Endothelial cell of umbilical vein (primary cell): ENCODE measurements around the gene RNU5B-1. TPM values are rescaled to one million over a fixed set of nuclear protein-coding genes. Genes with fewer than 3 reads are reported as not detected.

ENCODE experiments used
- BruUV-seq: library from RNA; stranded (reverse); fragments of 400-500 nt; replicated peaks from 2 replicates; lab custom pipeline; 2021; lab: Mats Ljungman, UMichigan
- CTCF ChIA-PET: fragments of 300-600, 350-600 bp; sonication (Branson Sonifier 250); formaldehyde crosslinking; loops from one replicate; lab custom pipeline; 2021; ENCODE audit warnings: antibody characterized with exemption, inconsistent platforms; lab: Charles Lee
- POLR2A ChIA-PET: fragments of 300-600, 350-600 bp; sonication (Branson Sonifier 250); formaldehyde crosslinking; loops from one replicate; lab custom pipeline; 2021; ENCODE audit warnings: antibody characterized with exemption, inconsistent platforms; lab: Charles Lee
- DNase-seq: peaks from one replicate; pipeline ENCODE4 v3.0.0-alpha.2; 2011; ENCODE audit warnings: low read depth, low spot score
- FAIRE-seq: peaks from 2 replicates; lab custom pipeline; 2011; peaks lifted over from hg19 to GRCh38; lab: Jason Lieb, UNC
- H2AFZ ChIP-seq: 2 replicates; pipeline ENCODE4 v1.6.0; 2012; ENCODE audit warnings: low read depth, low read length, control low read depth, inconsistent platforms
- H3K27ac ChIP-seq: 2 replicates; pipeline ENCODE4 v1.5.1; 2011; ENCODE audit warnings: low read depth, mild to moderate bottlenecking, control low read depth, low read length, moderate library complexity; ENCODE audit not compliant: insufficient read depth
- H3K27me3 ChIP-seq, 2 experiments: 2 replicates each; pipeline versions ENCODE4 v1.6.0 to v1.6.1; 2011; ENCODE audit warnings: low read length in 2 of 2, mixed read lengths in 1 of 2; ENCODE audit not compliant: control insufficient read depth in 2 of 2, insufficient read depth in 2 of 2
- H3K36me3 ChIP-seq, 2 experiments: 2 replicates in 1 of 2; 3 replicates in 1 of 2; pipeline ENCODE4 v1.5.1; 2011; ENCODE audit warnings: low read length in 2 of 2, mild to moderate bottlenecking in 1 of 2, moderate library complexity in 1 of 2; ENCODE audit not compliant: control insufficient read depth in 2 of 2, insufficient read depth in 2 of 2; ENCODE audit errors: extremely low read depth in 1 of 2
- H3K4me1 ChIP-seq: 3 replicates; pipeline ENCODE4 v1.5.1; 2011; ENCODE audit warnings: mild to moderate bottlenecking, low read length; ENCODE audit not compliant: control insufficient read depth, insufficient read depth; ENCODE audit errors: extremely low read depth
- H3K4me2 ChIP-seq: 2 replicates; pipeline ENCODE4 v1.6.1; 2011; ENCODE audit warnings: low read length, control low read depth, mixed read lengths; ENCODE audit not compliant: insufficient read depth
- H3K4me3 ChIP-seq, 3 experiments: fragments of 200-600 bp in 1 of 3; sonication (generic), shearing (Covaris generic) in 1 of 3; replicated peaks in 1 of 3; 2 replicates each; pipeline ENCODE4 v1.5.1; 2011 to 2016; ENCODE audit warnings: control low read depth in 3 of 3, low read length in 3 of 3, mild to moderate bottlenecking in 2 of 3, inconsistent platforms in 1 of 3, low read depth in 1 of 3, moderate library complexity in 1 of 3; ENCODE audit not compliant: insufficient read depth in 1 of 3
- H3K79me2 ChIP-seq: 2 replicates; pipeline ENCODE4 v1.6.0; 2012; ENCODE audit warnings: low read length, inconsistent platforms; ENCODE audit not compliant: control insufficient read depth, insufficient read depth
- H3K9ac ChIP-seq: replicated peaks from 2 replicates; pipeline ENCODE3; 2011; ENCODE audit warnings: low read length, control low read depth; ENCODE audit not compliant: insufficient read depth; ENCODE audit errors: extremely low read depth
- H3K9me1 ChIP-seq: replicated peaks from 3 replicates; pipeline ENCODE4 v1.6.0; 2011; ENCODE audit warnings: mild to moderate bottlenecking, low read length; ENCODE audit not compliant: control insufficient read depth, insufficient read depth; ENCODE audit errors: extremely low read depth
- H3K9me3 ChIP-seq: replicated peaks from 2 replicates; pipeline ENCODE4 v1.5.1; 2012; ENCODE audit warnings: low read length, inconsistent platforms; ENCODE audit not compliant: control insufficient read depth, insufficient read depth
- H4K20me1 ChIP-seq: replicated peaks from 2 replicates; pipeline ENCODE3; 2011; ENCODE audit warnings: mild to moderate bottlenecking, low read length; ENCODE audit not compliant: control insufficient read depth, insufficient read depth; ENCODE audit errors: extremely low read depth
- CTCF ChIP-seq, 2 donors: IDR thresholded peaks; 1 replicate in 1 of 2; 2 replicates in 1 of 2; pipeline ENCODE4 v1.5.1; 2011; ENCODE audit warnings: low read length in 2 of 2, mild to moderate bottlenecking in 2 of 2, moderate library complexity in 2 of 2, control low read depth in 1 of 2, inconsistent platforms in 1 of 2, low read depth in 1 of 2; ENCODE audit not compliant: insufficient read depth in 1 of 2; ENCODE audit errors: extremely low read depth in 1 of 2
- EZH2 ChIP-seq: IDR thresholded peaks from 2 replicates; pipeline ENCODE4 v1.6.1; 2012; ENCODE audit warnings: borderline replicate concordance, low read depth, mild to moderate bottlenecking, moderate library complexity, low read length, inconsistent platforms; ENCODE audit not compliant: severe bottlenecking
- FOS ChIP-seq: IDR thresholded peaks from 2 replicates; pipeline ENCODE4 v1.6.1; 2011; ENCODE audit warnings: mild to moderate bottlenecking, low read length, moderate library complexity, borderline replicate concordance; ENCODE audit not compliant: insufficient read depth
- GATA2 ChIP-seq: IDR thresholded peaks from 2 replicates; pipeline ENCODE4 v1.7.0; 2011; ENCODE audit warnings: low read depth, mild to moderate bottlenecking, moderate library complexity, mixed read lengths, low read length; ENCODE audit not compliant: insufficient read length, insufficient read depth
- JUN ChIP-seq: IDR thresholded peaks from 2 replicates; pipeline ENCODE4 v1.6.1; 2011; ENCODE audit warnings: borderline replicate concordance, low read depth; ENCODE audit not compliant: insufficient read length, insufficient read depth
- MYC ChIP-seq: IDR thresholded peaks from one replicate; pipeline ENCODE4 v1.6.1; 2011; ENCODE audit warnings: mild to moderate bottlenecking, low read depth, low read length
- POLR2A ChIP-seq: IDR thresholded peaks from 2 replicates; pipeline ENCODE4 v1.6.1; 2012; ENCODE audit warnings: low read depth, mild to moderate bottlenecking, control low read depth, low read length
- POLR2AphosphoS5 ChIP-seq: IDR thresholded peaks from 2 replicates; pipeline ENCODE4 v1.6.1; 2012; ENCODE audit warnings: low read depth, mild to moderate bottlenecking, control low read depth, low read length, moderate library complexity; ENCODE audit not compliant: insufficient read depth
- dilution Hi-C: fragments of 300-500 bp; cut with MboI; formaldehyde crosslinking; loops from one replicate; pipeline ENCODE4 v1.15.0; 2019; ENCODE audit warnings: low sequenced_read_pairs; ENCODE audit not compliant: extremely low pct_ligation_motif_present
- intact Hi-C: fragments of 100-400 bp; cut with micrococcal nuclease; formaldehyde crosslinking; loops from one replicate; pipeline ENCODE4 v1.10.0; 2022
- polyA plus RNA-seq, 4 experiments: library from polyadenylated mRNA; depleted of rRNA in 3 of 4; stranded (reverse) in 3 of 4; unstranded in 1 of 4; fragments of >200 nt; gene quantifications; 2 replicates each; pipeline versions ENCODE4 v1.2.1 to v1.2.3, GENCODE V29; 2011 to 2012; ENCODE audit warnings: missing spikeins in 1 of 4
- total RNA-seq: library from RNA; stranded (reverse); gene quantifications from 2 replicates; pipeline ENCODE4 v1.2.3, GENCODE V29; 2021
- TF ChIP-seq, protein P1 (sequence below): IDR thresholded peaks from 2 replicates; pipeline ENCODE4 v1.6.1; 2011; ENCODE audit not compliant: insufficient read depth, insufficient read length

Gene RNU5B-1
- total and polyA plus RNA-seq, 2 donors (not counting 3 experiments of a cell fraction or from before 2014, with no cell fraction given): not detected

GRCh38 chr15:65343374-65343981 is 39.0 kb downstream of the RNU5B-1 start:
- ChIA-PET POLR2A (interaction anchor here (1.2 kb wide), 1 partner anchor 39 kb away, joined by 4 read pairs; the partner anchor contains the start of gene RNU5B-1), CTCF (interaction anchor here (1.4 kb wide), 1 partner anchor 41 kb away, joined by 3 read pairs; no protein-coding TSS in a partner anchor)
- dilution Hi-C loops: no loop called here
- H3K9ac ChIP-seq: no peak overlapping the region
- no peaks in the 10 kb centered on the region for H4K20me1 ChIP-seq
- H3K27ac ChIP-seq: no peak overlapping the region
- no peaks in the 10 kb centered on the region for H3K36me3 ChIP-seq
- no peaks in the 10 kb centered on the region for H3K9me3 ChIP-seq
- H3K4me3 ChIP-seq: no peak overlapping the region
- H3K4me1 ChIP-seq: peaks cover 4% of the 10 kb centered on the region
- no peaks in the 10 kb centered on the region for H3K9me1 ChIP-seq
- H3K4me2 ChIP-seq: no peak overlapping the region
- no peaks in the 10 kb centered on the region for H3K79me2 ChIP-seq
- H2AFZ ChIP-seq: no peak overlapping the region
- TF ChIP-seq POLR2A: no peak
- TF ChIP-seq POLR2AphosphoS5: no peak
- TF ChIP-seq JUN: no peak
- no peak for TF ChIP-seq GATA2
- TF ChIP-seq, protein P1, sequence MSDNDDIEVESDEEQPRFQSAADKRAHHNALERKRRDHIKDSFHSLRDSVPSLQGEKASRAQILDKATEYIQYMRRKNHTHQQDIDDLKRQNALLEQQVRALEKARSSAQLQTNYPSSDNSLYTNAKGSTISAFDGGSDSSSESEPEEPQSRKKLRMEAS: no peak
- TF ChIP-seq EZH2: no peak
- TF ChIP-seq MYC: no peak
- TF ChIP-seq CTCF (IDR thresholded peaks at IDR 0.05; ENCODE audit: extremely low read depth in 1 of 2, insufficient read depth in 1 of 2, low read depth in 1 of 2, low read length in 2 of 2): no peak
- no peak for TF ChIP-seq FOS
- peaks cover 0 to 3% of the 10 kb centered on the region in 2 experiments for H3K27me3 ChIP-seq
- FAIRE-seq (no peak), DNase-seq (no peak)
- BruUV-seq: no TSS peak
- intact Hi-C loops: no loop called here
